Fibroblast of the aortic adventitia (primary cell): ENCODE results near the gene LHPP. TPM values are rescaled to one million over a fixed set of nuclear protein-coding genes. Genes with fewer than 3 reads are reported as not detected.

ENCODE experiments used
- DNase-seq: peaks from one replicate; pipeline ENCODE4 v3.0.0-alpha.2; 2010; ENCODE audit warnings: low read depth
- H3K4me3 ChIP-seq: 2 replicates; pipeline ENCODE4 v1.5.1; 2011; ENCODE audit warnings: low read depth, mild to moderate bottlenecking, control low read depth, low read length, moderate library complexity
- CTCF ChIP-seq: IDR thresholded peaks from 2 replicates; pipeline ENCODE4 v1.5.1; 2011; ENCODE audit warnings: mild to moderate bottlenecking, low read length, control low read depth, inconsistent platforms; ENCODE audit not compliant: insufficient read depth
- total RNA-seq: library from RNA; depleted of rRNA; stranded (reverse); fragments of >200 nt; gene quantifications from 2 replicates; pipeline ENCODE4 v1.2.3, GENCODE V29; 2012; ENCODE audit warnings: low replicate concordance

LHPP gene
- total RNA-seq, 1 donor: 12.5 TPM

DNA sequence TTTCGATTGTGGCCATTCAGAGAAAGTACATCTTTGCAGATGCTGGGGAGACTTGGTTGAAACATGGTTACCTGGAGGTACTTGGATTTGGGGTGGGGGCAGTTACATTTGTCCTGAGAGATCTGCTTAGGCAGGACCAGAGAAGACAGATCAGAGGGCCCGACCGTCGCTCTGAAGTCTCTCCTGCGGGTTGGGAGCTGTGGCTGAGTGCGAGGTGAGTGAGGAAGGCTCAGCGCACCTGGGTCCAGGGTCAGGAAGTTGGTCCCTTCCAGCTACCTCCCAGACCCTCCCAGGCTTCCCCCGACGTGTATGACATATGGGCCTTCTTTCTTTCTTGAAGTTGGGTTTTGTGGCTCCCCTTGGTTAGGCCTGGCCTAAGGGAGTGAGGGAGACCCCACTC, 56.3 kb downstream of the LHPP start:
- DNase-seq: no peak
- no peak for TF ChIP-seq CTCF
- H3K4me3 ChIP-seq: no peak overlapping the region

- no peak overlapping the region for H3K4me3 ChIP-seq
- no peak for DNase-seq
- TF ChIP-seq CTCF: no peak
These were observed 56.7 kb downstream of the LHPP start for GRCh38 chr10:124518366-124518765.

GRCh38 chr10:124520558-124521428, 59.2 kb downstream of the LHPP start:
- DNase-seq: no peak
- no peak for TF ChIP-seq CTCF
- H3K4me3 ChIP-seq: no peak overlapping the region

- no peak overlapping the region for H3K4me3 ChIP-seq
- DNase-seq: no peak
- no peak for TF ChIP-seq CTCF
These were observed 59.8 kb downstream of the LHPP start for GRCh38 chr10:124521429-124521871.

DNA sequence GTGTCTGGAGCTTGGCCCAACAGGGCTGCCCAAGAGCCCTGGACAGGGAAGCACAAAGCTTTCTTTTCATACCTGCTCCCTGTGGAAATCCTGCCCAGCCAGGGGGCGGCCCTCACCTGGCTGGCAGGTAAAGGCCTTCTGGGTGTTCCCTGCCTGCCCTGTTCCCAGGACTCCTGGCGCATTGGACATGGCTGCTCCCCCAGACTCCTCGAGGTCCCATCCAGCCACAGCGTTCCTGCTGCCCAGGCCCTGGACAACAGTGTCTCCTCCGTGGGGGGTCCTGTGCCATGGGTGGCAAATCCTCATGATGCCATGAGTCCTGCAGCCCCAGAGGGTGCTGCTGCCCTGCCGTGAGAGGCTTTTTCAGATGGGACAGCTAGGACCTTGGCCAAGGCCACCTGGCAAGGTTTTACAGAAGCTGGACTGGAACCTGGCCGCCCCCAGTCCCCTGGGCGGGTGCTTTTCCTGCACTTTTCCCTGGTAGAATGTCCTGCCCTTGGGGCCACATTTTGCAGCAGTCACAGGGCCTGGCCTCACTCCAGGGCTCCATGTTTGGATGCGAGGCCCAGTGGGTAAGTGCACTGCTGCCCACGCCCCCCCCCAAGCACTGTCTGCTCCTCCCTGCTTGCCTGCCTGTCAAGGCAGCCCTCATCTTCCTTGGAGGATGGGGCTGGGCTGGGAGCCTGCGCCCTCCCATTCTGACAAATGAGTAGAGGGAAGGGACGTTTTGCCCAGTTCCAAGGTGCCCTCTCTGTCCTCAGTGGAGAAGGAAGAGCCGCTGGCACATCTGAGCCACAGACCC, 60.7 kb downstream of the LHPP start:
- TF ChIP-seq CTCF: no peak

GRCh38 chr10:124522933-124523871, 61.6 kb downstream of the LHPP start:
- DNase-seq: no peak
- no peak overlapping the region for H3K4me3 ChIP-seq
- TF ChIP-seq CTCF: no peak

More for the DNA sequence above, 60.7 kb downstream of the LHPP start:
- no peak for DNase-seq
- H3K4me3 ChIP-seq: no peak overlapping the region
